HG02981 (cell line): Measurements from ENCODE around the gene ELOVL1.

Experiments
- ATAC-seq: cut with Tn5 transposase; IDR thresholded peaks from one replicate; pipeline ENCODE4 v1.9.1; 2021; ENCODE audit warnings: mild to moderate bottlenecking, moderate library complexity; ENCODE audit not compliant: unreplicated experiment

ELOVL1 gene

GRCh38 chr1:43331688-43332087 is 36.1 kb downstream of the ELOVL1 start:
- no peak for ATAC-seq

DNA sequence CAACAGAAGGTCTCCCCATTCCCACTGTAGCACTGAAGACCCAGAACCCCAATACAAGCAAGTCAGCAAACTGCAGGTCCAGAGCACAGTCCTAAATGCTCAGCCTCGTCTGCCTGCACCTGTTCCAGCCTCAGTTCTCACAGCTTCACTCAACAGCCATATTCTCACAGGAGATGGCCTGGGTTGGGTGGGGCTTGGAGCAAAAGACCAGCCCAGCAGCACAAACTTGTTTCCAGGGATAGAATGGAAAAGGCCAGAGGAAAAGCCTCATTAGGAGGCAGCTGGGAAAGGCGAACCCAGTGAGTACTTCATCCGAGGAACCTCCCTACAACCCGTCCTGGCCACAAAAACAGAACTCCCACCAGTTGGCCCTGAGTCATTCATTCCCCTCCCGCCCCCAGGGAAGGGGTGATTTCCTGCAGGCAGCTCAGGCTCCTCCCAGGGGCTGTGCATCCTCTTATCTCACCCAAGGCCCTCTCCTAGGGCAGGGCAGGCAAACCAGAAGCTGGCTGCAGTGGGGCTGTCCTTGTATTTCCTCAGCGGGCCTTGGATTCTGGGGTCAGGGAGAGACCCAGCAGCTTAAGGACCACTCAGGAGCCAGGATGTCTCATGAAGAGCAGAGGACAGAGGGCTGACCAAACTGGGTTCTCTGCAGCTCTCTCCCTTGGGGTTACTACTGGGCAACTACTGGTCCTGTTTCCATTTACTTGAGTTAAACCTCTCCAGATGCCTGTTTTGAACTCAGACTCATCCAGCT is 37.6 kb downstream of the ELOVL1 start:
- ATAC-seq: no peak

DNA sequence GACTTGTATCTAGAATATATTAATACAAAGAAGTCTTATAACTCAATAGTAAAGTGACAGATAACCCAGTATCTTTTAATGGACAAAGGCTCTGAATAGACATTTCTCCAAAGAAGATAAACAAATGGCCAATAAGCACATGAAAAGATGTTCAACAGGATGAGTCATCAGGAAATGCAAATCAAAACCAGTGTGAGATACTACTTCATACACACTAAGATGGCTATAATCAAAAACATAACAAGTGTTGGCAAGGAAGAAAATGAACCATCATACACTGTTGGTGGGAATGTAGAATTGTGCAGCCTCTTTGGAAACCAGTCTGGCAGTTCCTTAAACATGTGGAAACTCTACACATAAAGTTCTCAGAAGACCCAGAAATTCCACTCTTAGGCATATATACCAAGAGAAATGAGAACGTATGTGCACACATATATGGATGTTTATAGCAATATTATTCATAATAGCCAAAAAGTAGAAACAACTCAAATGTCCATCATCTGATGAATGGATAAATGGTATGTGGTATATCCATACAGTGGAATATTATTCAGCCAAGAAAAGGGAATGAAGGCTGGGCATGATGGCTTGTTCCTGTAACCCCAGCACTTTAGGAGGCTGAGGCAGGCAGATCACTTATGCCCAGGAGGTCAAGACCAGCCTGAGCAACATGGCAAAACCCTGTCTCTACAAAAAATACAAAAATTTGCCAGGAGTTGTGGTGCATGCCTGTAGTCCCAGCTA is 40.1 kb downstream of the ELOVL1 start:
- ATAC-seq: no peak

- no peak for ATAC-seq
Measured at GRCh38 chr1:43325381-43325780, 42.4 kb downstream of the ELOVL1 start.

- no peak for ATAC-seq
Measured at GRCh38 chr1:43324810-43325209, 43.0 kb downstream of the ELOVL1 start.

- no peak for ATAC-seq
Measured at GRCh38 chr1:43322506-43322905, 45.3 kb downstream of the ELOVL1 start.

DNA sequence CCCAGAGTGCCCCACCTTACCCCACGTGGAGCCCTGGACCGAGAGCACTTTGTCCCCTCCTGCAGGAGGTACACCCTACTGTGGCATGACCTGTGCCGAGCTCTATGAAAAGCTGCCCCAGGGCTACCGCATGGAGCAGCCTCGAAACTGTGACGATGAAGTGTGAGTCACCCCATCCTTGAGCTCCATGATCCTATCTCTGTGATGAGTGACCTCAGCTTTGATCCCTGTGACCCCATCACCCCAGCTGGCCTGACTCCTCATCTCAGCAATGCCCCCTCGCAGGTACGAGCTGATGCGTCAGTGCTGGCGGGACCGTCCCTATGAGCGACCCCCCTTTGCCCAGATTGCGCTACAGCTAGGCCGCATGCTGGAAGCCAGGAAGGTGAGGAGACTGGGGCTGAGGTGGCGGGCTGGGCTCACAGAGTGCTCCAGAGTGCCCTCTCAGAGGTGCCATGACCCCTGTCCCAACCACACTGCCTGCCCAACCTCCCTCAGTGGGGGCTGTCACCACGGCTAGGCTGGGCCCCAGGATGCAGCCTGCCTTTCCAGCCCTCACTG is 46.4 kb downstream of the ELOVL1 start:
- ATAC-seq: no peak

GRCh38 chr1:43319766-43320165 is 48.0 kb downstream of the ELOVL1 start:
- ATAC-seq: no peak

DNA sequence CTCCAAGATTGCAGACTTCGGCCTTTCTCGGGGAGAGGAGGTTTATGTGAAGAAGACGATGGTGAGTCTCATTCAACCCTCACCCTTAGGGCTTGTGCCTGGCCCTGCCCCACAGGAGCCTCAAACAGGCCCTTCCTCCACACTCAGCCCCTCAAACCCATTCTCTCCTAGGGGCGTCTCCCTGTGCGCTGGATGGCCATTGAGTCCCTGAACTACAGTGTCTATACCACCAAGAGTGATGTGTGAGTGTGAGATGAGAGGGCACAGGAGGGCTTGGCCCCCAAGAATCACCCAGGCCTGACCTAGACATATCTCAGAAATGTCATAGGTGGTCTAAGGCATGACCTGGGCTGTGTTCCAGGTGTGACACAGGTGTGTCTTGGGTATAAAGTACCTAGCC is 48.5 kb downstream of the ELOVL1 start:
- no peak for ATAC-seq

DNA sequence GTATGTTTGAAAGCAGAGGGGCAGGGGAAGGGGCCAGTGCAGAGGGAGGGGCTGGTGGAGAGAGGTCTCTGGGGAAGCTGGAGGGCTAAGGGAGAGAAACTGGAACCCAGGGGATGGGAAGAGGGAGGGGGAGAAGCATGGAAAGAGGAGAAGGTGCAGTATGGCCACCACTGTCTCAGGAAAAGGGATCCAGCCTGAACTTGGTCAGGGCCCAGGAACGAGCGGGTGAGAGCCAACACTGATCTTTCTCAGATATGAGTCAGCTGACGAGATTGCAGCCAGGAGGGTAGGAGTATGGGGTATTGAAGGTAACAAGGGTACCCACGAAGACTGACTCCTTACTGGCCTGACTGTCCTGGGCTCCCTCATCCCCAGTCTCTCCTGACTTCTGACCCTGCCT is 49.0 kb downstream of the ELOVL1 start:
- ATAC-seq: no peak

DNA sequence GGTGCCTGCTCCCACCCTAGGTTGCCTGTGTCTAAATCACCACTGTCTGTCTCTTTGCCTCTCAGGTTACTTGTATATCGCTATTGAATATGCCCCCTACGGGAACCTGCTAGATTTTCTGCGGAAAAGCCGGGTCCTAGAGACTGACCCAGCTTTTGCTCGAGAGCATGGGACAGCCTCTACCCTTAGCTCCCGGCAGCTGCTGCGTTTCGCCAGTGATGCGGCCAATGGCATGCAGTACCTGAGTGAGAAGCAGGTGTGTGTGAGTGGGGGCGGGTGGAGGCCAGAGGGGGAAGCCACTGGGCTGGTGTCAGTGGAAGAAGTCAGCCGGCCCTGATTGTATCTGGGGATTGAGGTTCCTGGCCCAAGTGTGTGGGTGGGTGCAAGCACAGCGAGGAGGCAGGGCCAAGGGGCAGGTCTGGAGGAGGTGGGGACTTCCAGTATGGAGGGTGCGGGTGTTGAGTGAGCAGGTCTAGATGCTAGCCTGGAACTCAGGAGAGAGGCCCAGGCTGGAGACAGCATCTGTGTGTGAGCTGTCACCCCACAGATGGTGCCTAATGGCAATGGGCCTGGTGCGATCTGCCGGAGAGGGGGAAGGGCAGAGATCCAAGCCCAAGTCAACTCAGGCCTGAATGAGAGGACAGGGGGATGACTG is 49.9 kb downstream of the ELOVL1 start:
- ATAC-seq: no peak

DNA sequence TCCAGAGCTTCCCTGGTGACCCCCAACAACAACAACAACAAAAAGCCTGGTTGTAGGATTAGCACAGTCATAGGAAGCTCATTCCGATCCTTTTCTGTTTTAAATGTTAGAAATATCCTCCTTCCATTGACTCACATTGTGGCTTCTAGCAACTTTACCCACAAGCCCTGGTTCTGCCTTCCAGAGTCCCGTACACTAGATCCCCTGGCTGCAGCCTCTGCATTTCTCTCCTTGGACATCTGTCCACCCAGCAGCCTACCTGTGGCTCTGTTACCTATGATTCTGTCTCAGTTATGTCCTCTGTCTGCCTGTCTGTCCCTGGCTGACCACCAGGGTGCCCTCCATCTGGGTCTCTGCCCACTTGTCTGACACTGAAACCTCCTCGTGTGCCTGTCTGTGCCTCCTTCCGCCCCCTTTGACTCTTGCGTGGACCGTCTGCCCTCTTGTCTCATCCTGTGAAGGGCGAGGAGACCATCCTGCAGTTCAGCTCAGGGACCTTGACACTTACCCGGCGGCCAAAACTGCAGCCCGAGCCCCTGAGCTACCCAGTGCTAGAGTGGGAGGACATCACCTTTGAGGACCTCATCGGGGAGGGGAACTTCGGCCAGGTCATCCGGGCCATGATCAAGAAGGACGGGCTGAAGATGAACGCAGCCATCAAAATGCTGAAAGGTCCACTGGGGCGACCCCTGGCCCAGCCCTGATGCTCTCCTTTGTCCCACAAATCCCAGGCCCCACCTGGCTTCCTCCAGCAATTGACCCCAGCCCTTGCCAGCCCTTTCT is 50.9 kb downstream of the ELOVL1 start:
- ATAC-seq: no peak

DNA sequence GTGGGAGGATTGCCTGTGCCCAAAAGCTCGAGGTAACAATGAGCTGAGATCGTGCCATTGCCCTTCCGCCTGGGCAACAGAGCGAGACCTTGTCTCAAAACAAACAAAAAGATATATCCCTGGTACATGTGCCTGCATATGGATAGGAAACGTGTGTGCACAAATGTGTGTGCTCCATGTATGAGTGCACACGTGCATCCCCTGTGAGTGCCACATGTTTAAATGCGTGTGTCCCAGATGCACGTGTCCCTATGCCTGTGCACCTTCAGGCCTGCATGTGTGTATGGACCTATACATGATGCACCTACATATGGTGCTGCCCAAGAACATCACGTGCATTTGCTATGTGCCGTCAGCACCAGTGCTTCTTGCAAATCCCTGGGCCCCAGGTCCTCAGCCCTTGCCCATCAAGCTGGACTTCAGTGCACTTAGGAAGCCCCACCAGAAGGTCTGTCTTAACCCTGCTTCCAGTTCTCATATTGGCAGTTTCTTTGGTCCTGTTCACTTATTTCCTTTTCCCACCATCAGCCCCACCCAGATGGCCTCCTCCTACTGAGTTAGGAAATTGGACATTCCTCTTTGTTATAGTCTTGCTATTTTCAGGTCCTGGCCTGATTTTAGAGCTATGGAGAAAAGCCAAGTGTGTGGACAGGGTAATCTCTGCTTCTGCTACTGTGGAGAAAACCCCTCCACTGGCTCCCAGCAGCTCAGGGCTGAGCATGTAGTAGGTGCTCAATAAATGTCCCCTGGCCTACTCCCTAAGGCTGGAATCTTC is 51.7 kb downstream of the ELOVL1 start:
- no peak for ATAC-seq

DNA sequence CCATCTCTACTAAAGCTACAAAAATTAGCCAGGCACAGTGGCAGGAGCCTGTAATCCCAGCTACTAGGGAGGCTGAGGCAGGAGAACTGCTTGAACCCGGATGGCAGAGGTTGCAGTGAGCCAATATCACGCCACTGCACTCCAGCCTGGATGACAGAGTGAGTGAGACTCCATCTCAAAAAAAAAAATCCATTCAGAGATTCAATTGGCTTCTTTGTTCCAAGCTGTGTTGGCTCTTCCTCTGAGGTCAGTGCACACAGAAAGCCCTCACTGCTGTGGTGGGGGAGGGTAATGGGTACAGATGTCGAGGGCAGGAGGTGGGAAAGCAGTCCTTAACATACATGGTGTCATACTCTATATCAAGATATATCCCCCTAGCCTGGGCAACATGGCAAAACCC is 52.3 kb downstream of the ELOVL1 start:
- ATAC-seq: no peak

DNA sequence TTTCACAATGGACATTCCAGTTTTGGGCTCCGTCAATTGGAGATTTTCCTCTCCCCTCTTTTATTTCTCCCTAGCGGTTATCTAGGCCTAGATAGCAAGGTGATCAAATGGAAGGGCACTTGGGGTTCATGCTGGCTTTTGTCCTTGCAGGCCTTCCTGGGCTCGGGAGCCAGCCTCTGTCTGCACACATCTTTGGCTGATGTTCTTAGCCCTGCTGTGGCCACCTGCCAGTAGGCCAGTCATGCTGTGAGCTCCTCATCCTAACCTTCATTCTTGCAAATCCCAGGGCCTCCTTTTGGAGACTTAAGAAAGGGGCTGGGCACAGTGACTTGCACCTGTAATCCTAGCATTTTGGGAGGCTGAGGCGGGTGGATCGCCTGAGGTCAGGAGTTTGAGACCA is 53.6 kb downstream of the ELOVL1 start:
- ATAC-seq: no peak

- no peak for ATAC-seq
Measured at GRCh38 chr1:43313771-43314170, 54.0 kb downstream of the ELOVL1 start.
